ENCODE data around the gene GAB4.
"Not testable (repeated sequence)": the region's sequence is repeated elsewhere in the genome, so short reads cannot be mapped to it uniquely, and the experiment has no call there.

GAB4 gene

DNA sequence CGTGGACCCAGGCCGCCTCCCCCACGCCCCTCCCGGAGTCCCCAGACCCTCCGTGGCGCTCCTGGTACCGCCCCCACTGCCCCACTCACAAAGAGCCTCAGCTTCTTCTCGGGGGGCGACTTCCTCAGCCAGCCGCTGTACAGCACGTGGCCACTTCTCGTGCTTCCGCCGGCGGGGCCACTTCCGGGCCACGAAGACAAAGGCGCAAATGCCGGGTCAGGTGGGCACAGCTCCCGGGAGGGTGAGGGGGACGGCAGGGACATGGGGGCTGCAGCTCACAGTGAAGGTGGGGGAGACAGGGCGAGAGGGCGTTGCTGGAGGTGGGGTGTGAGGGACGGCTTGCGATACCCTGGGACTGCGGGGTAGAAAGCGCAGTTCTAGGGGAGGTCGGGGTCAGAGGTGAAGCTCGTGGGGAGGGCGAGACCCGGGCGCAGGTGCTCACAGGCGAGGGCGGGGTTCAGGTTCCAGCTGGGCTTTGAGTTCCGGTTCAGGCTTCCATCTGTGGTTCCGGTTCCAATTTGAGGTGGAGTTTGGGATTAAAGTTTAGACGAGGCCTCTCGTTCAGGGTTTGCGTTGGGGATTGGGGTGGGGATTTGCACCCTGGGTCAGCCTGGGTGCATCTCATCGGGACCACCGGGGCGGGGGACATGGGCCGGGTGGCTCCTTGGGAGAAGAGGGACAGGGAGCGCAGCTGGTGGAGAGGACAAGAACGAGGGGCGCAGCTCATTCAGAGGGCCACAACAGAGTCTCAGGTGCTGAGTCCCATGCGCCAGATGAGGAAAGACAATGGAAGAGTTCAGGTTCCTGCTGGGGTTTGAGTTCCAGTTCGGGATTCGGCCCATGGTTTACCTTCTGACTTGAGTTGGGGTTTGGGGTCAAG is at the start of gene GAB4:
Gene GAB4, minus strand, starts transcription at position 371 of the 880 bp plus-strand sequence. Its CDS starts 108 bp downstream, at position 263.
- DNase-seq (ENCODE audit: low read depth in 2 of 2), result no peak

DNA sequence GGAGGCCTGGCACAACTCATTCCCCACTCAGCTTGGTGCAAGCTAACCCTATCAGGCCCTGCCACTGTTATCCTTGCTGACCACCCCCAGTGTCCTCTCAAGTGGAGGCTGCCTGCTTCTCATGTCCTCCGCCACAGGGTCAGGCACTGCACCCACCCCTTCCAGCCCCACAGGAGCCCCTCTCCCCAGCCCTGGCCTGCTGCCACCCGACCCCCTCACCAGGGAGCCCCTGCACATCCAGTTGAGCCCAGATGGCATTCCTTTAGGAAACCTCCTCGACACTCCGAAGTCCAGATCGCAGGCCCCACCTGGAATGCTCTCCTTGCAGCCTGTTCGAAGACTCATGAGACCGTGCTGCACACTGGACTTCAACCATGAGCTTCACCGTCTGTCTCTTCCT is 48.8 kb upstream of the GAB4 start:
- DNase-seq (ENCODE audit: low read depth in 2 of 2), result no peak

DNA sequence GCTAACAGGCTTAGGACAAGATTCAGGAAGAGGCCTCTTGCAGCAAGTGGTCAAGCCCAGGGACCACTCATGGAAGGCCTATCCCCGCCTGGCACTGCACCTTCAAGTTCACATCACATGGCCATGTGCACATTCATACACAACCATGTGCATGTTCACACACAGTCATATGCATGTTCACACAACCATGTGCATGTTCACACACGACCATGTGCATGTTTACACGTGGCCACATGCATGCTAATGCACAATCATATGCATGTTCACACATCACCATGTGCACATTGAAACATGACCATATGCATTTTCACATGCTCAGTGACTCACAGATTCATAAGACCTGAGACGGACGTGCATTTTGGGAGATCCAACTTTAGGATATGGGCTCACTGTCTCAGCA is 48.0 kb upstream of the GAB4 start:
- DNase-seq (ENCODE audit: low read depth in 2 of 2), result no peak

GRCh38 chr22:17047656-17048055 is 39.6 kb upstream of the GAB4 start:
- DNase-seq (ENCODE audit: low read depth in 2 of 2), result no peak

GRCh38 chr22:17046566-17047348 is 38.7 kb upstream of the GAB4 start:
- DNase-seq (ENCODE audit: low read depth in 2 of 2), result no peak

- no peak for DNase-seq (ENCODE audit: low read depth in 2 of 2)
These were observed 35.5 kb upstream of the GAB4 start for GRCh38 chr22:17043521-17043920.

GRCh38 chr22:17036842-17037711 is 29.1 kb upstream of the GAB4 start:
- DNase-seq (ENCODE audit: low read depth in 2 of 2), result not testable (repeated sequence)

DNA sequence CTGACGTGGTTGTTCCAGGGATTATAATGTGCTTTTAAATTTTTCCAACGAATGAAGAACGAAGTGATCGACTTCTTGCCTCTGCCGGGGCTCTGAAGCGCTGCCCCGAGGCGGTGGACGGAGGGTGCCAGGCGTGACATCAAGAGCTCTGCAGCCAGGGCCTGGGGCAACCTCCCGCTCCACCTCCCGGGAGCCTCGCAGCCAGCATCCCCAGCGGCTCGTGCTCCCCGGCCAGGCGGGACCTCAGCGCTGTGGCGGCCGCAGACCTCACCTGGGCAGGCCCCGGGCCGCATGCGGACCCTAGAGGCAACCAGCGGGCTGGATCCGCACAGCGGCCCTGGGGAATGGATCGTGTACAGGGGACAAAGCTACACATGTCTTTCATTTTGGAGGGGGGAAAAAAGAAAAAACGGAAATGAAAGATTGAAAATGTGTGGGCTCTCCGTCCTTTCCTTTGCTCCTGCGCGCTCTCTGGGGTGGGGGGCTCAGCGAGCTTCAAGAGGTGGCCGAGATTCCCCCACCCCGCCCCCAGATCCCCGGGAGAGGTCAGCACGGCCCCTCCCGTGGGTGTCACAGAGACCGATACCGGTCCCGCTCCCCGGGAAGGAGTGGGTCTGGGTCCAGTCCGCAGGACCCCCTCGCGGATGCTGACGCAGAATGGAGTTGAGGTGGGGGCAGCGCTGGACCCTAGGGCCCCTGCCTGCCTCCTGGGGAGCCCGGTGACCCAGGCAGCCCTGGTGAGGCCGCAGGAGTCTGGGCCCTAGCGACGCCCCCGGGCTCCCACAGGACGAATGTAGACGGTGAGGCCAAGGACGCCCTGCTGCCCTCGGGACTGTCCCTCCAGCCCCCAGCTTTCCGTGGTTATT is 28.2 kb upstream of the GAB4 start:
- DNase-seq (ENCODE audit: low read depth in 2 of 2), result not testable (repeated sequence)

DNA sequence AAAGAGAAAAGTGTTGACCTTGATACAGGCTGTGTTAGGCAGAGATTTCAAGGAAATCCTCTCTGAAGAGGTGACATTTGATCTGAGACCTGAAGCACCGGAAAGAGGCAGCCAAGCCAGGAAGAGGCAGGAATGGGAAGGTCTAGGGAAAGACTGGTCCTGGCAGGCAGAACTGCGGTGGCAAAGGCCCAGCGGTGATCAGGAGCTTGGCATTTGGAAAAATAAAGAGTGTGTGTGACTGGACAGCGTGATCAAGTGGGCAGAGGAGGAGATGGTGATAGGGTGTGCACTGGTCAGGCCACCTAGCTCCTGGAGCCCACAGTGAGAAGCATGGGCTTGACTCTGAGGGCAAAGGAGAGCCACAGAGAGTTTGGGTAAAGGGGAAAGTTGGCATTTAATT is 27.2 kb upstream of the GAB4 start:
- no peak for DNase-seq (ENCODE audit: low read depth in 2 of 2)

DNA sequence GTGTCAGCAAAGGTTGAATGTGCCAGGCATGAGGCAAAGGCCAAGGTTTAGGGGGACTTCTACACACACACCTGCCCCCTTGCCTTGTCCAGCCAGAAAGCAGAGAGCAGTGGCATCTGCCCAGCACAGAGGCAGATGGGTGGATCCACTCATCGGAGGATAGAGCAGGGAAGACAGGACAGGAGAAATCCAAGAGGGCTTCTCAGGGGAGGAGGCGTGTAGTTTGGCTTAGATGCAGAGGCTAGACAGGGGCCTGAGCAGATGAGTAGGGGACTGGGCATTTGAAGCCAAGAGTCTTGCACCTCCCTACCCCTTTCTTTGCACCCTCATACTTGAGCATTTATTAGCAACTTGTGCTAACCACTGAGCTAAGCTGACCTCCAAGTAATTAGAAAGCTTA is 26.5 kb upstream of the GAB4 start:
- DNase-seq (ENCODE audit: low read depth in 2 of 2), result not testable (repeated sequence)

GRCh38 chr22:17032277-17032676 is 24.3 kb upstream of the GAB4 start:
- DNase-seq (ENCODE audit: low read depth in 2 of 2), result not testable (repeated sequence)

DNA sequence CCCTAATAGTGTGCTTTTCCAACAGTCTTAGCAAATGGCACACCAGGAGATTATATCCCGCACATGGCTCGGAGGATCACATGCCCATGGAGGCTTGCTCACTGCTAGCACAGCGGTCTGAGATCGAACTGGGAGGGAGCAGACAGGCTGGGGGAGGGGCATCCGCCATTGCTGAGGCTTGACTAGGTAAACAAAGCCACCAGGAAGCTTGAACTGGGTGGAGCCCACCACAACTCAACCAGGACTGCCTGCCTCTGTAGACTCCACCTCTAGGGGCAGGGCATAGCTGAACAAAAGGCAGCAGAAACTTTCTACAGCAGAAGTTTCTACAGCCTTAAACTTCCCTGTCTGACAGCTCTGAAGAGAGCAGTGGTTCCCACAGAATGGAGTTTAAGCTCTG is 16.4 kb upstream of the GAB4 start:
- not testable (repeated sequence) for DNase-seq (ENCODE audit: low read depth in 2 of 2)

DNA sequence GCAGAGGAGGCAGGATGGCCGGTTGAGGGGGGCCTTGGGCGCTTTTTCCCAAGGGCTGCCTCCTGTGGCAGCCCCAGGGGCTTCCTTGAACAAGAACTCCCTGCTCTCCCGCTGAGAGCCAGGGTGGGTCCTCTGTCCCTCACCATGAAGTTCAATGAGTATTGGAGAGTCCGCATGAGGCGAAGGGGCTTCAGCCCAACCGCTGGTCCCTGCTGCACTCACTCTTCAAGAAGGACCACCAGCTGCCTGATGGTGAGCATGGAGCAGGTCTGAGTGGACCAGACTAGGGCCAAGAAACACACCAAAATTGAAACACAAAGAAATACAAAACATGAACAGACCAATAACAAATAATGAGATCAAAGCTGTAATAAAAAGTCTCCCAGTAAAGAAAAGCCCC is 7.5 kb upstream of the GAB4 start:
- DNase-seq (ENCODE audit: low read depth in 2 of 2), result not testable (repeated sequence)

GRCh38 chr22:17014101-17014440 is 6.0 kb upstream of the GAB4 start:
- DNase-seq (ENCODE audit: low read depth in 2 of 2), result not testable (repeated sequence)

DNA sequence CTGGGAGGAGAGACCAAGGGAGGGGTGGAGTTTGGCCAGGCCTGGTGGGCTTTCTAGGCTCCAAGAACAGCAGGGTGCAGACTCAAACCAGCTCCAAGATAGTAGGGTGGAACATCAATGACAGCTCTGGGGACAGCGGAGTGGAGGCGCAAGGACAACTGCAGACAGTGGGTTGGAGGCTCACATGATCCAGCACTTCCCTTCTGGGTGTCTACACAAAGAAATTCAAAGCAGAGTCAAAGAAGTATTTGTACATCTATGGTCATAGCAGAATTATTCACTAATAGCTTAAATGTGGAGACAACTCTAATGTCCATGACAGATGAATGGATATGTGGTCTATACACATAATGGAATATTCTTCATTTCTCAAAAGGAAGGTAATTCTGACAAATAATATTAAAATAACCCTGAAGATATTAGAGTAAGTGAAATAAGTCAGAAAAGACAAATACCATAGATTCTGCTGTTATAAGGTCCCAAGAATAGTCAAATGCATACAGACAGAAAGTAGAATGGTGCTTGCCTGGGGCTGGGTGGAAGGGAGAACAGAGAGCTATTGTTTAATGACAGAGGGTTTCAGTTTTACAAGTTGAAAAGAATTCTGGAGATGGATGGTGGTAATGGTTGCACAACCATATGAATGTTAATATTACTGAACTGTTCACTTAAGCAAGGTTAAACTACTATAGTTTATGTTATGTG is 5.5 kb upstream of the GAB4 start:
- no peak for DNase-seq (ENCODE audit: low read depth in 2 of 2)

- DNase-seq (ENCODE audit: low read depth in 2 of 2), result no peak
These were observed 4.2 kb upstream of the GAB4 start for GRCh38 chr22:17012267-17012666.

DNA sequence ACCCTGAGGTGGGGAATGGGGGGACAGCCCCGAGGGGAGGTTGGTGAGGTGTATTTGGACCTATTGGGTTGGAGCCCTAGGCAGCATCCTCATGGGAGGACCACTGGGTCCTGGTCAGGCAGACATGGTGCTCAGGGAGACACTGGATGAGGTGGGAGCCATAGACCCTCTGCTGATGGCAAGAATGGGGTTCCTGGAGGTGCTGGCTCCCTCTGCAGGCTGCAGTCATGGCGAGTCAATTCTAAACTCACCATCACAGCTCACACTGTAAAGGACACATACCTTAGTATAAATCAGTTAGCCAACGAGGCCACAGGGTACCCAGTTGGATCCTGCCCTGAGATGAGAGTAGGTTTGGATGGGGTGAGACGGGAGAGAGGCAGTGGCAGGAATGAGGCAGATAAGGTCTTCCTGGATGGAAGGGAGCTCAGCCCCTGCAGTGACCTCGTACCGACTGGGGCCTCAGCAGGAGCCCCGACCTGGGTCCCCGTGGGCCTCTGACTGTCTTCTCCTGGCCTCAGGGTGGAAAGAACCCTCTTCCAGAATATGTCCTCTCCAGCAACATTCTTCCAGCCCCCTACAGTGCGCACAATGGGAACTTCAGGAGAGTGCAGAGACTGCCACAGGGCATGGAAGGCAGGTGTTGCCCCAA is 1.7 kb upstream of the GAB4 start:
- no peak for DNase-seq (ENCODE audit: low read depth in 2 of 2)

DNA sequence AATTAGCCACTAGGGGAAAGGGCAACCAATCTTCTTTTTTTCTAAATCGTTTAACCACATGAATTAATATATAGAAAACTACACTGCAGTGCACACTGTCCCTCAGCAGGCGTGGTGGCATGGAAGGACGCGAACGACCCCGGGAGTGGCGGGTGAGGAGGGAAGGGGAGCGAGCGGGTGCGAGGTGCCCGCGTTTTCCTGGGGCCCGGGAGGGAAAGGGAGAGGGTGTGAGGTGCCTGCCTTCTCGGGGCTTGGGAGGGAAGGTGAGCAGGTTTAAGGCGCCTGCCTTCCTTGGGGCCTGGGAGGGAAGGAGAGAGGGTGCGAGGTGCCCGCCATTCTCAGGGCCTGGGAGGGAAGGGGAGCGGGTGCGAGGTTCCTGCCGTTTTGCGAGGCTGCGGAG is 765 bp downstream of the GAB4 start:
- DNase-seq (ENCODE audit: low read depth in 2 of 2), result no peak

- no peak for DNase-seq (ENCODE audit: low read depth in 2 of 2)
These were observed 18.1 kb downstream of the GAB4 start for GRCh38 chr22:16989915-16990314.

DNA sequence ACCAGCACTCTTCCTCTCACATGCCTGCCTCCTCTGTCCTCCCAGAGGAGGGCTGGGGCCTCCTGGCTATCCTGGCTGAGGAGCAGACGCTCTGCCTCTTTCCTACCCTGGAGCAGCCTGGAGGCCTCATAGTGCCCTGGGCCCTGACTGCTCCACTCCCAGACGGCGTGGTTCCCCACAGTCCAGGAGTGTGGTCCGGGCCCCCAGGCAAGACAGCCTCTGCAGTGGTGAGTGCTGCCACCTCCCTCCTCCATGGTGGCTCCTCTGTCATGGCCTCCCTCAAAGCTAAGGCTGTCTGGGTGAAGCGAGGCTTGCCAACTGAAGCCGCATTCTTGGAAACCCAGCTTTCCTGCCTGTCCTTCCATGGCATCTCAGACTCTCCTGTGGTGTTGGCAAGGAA is 19.8 kb downstream of the GAB4 start:
- DNase-seq (ENCODE audit: low read depth in 2 of 2), result no peak
